GM21825 (cell line): Measurements from ENCODE around the gene DAZ1.
"Not testable (repeated sequence)": the region's sequence is repeated elsewhere in the genome, so short reads cannot be mapped to it uniquely, and the experiment has no call there.

Source experiments
- ATAC-seq: cut with Tn5 transposase; IDR thresholded peaks from one replicate; pipeline ENCODE4 v1.9.1; 2021; ENCODE audit warnings: mild to moderate bottlenecking, moderate library complexity; ENCODE audit not compliant: unreplicated experiment

DAZ1 gene

DNA sequence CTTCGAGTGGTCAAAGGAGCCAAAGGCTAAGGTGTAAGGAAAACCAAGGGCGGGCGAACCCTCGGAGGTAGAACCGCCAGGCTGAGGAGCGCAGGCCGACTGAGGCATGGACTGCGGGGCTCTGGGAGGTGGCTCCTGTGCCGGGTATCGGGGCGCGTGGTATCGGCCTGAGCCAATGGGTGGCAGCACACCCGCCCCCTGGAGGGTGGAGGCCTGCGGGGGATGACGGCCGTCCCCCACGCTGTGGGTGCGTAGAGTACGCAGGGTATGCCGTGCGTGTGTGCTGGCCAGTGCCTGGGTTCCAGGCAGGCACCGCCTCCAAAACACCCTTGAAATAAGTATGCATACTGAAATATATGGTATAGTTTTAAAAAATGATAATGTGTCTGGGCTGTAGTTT, at the start of gene DAZ1:
DAZ1 (minus strand) TSS at position 101 of the 400 bp plus-strand sequence. CDS start 208 bp downstream, outside the sequence.
- not testable (repeated sequence) for ATAC-seq

DNA sequence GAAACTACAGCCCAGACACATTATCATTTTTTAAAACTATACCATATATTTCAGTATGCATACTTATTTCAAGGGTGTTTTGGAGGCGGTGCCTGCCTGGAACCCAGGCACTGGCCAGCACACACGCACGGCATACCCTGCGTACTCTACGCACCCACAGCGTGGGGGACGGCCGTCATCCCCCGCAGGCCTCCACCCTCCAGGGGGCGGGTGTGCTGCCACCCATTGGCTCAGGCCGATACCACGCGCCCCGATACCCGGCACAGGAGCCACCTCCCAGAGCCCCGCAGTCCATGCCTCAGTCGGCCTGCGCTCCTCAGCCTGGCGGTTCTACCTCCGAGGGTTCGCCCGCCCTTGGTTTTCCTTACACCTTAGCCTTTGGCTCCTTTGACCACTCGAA, 20.4 kb upstream of the DAZ1 start, which contains the start of gene DAZ2:
DAZ2 (plus strand) TSS at position 301 of the 400 bp plus-strand sequence. CDS start 208 bp downstream, outside the sequence.
- not testable (repeated sequence) for ATAC-seq

GRCh38 chrY:23210681-23211080, 11.9 kb upstream of the DAZ1 start:
- ATAC-seq: not testable (repeated sequence)

DNA sequence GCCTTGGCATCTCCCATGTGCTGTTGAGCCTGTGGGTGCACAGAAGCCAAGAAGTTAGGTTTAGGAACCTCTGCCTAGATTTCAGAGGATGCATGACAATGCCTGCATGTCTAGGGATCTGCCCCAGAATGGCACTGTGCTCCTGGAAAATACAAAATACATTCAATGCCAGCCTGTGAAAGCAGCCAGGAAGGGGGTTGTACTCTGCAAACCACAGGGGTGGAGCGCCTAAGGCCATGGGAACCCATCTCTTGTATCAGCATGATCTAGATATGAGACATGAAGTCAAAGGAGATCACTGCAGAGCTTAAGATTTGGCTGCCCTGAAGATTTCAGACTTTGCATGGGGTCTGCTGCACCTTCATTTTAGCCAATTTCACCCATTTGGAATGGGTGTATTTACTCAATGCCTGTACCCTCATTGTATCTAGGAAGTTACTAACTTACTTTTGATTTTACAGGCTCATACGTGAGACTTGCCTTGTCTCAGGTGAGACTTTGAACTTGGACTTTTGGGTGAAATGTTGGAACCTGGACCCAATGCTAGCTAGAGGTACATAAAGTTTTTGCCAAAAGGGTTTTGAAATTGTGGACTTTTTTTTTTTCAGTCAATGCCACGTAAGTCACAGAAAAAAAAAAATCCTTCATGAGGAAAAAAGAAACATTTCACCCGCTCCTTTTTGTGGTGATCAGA, 11.1 kb upstream of the DAZ1 start:
- ATAC-seq: not testable (repeated sequence)

DNA sequence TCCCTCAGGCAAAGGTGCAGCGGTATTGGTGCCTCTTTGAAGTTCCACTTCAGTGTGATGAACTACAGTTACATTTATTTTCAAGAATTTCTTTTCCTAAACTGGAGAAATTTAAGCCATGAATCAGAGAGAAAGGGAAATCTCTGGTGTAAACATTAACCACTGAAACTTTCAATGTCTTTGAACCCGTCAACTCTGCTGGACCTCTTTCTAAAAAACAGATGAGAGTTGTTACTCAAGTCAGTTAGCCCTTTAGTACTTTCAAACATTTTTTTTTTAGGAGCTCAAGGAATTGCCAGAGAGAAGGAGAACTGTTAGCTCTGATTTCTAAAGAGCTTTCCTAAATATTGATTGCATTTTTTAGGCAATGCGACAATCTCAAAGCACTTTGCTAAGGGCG, 8.6 kb upstream of the DAZ1 start:
- ATAC-seq: not testable (repeated sequence)
